MCF 10A (cell line): ENCODE measurements around the gene TBC1D3B. TPM values are rescaled to one million over a fixed set of nuclear protein-coding genes. Genes with fewer than 3 reads are reported as not detected.
"Not testable (repeated sequence)": the region's sequence is repeated elsewhere in the genome, so short reads cannot be mapped to it uniquely, and the experiment has no call there.

Experiments used
- BruUV-seq: library from RNA; stranded (reverse); fragments of 400-500 nt; replicated peaks from 2 replicates; lab custom pipeline; 2021; lab: Mats Ljungman, UMichigan
- CTCF ChIA-PET: fragments of 300-600 bp; sonication (Branson Sonifier 250); formaldehyde crosslinking; extraction: SDS; loops from one replicate; lab custom pipeline; 2021; ENCODE audit warnings: antibody characterized with exemption, inconsistent platforms; lab: Yijun Ruan, JAX
- POLR2A ChIA-PET: fragments of 300-600, 350-650 bp; sonication (Branson Sonifier 250); formaldehyde crosslinking; extraction: SDS; loops from one replicate; lab custom pipeline; 2020; ENCODE audit warnings: antibody characterized with exemption, inconsistent platforms; lab: Yijun Ruan, JAX
- DNase-seq: peaks from one replicate; pipeline ENCODE4 v3.0.0-alpha.2; 2018; ENCODE audit not compliant: unreplicated experiment
- H3K27ac Mint-ChIP-seq: one replicate; pipeline ENCODE4 v1.8.0; 2022; ENCODE audit warnings: mild to moderate bottlenecking, low read depth, mixed read lengths; ENCODE audit not compliant: unreplicated experiment
- H3K27me3 Mint-ChIP-seq: one replicate; pipeline ENCODE4 v1.8.0; 2022; ENCODE audit warnings: mixed read lengths; ENCODE audit not compliant: insufficient read depth, unreplicated experiment
- H3K36me3 Mint-ChIP-seq: one replicate; pipeline ENCODE4 v1.8.0; 2022; ENCODE audit warnings: mild to moderate bottlenecking, moderate library complexity, mixed read lengths; ENCODE audit not compliant: insufficient read depth, unreplicated experiment
- H3K4me1 Mint-ChIP-seq: one replicate; pipeline ENCODE4 v1.8.0; 2022; ENCODE audit warnings: mixed read lengths; ENCODE audit not compliant: insufficient read depth, unreplicated experiment
- H3K4me3 Mint-ChIP-seq: one replicate; pipeline ENCODE4 v1.8.0; 2022; ENCODE audit warnings: mild to moderate bottlenecking, moderate library complexity, mixed read lengths; ENCODE audit not compliant: unreplicated experiment
- H3K9me3 Mint-ChIP-seq: one replicate; pipeline ENCODE4 v1.8.0; 2022; ENCODE audit warnings: mixed read lengths; ENCODE audit not compliant: unreplicated experiment
- intact Hi-C: fragments of 100-400 bp; cut with micrococcal nuclease; formaldehyde crosslinking; loops from 2 replicates; pipeline ENCODE4 v1.14.1; 2022
- total RNA-seq: library from RNA; stranded (reverse); gene quantifications from 2 replicates; pipeline ENCODE4 v1.2.3, GENCODE V29; 2022
- TF ChIP-seq, protein P1 (sequence below): fragments of 200-600 bp; IDR thresholded peaks from one replicate; pipeline ENCODE4 v1.8.0; 2022; ENCODE audit warnings: antibody characterized with exemption, mild to moderate bottlenecking; ENCODE audit not compliant: unreplicated experiment

TBC1D3B gene
- total RNA-seq, 1 experiment from 2014 or later = 12.5 TPM

DNA sequence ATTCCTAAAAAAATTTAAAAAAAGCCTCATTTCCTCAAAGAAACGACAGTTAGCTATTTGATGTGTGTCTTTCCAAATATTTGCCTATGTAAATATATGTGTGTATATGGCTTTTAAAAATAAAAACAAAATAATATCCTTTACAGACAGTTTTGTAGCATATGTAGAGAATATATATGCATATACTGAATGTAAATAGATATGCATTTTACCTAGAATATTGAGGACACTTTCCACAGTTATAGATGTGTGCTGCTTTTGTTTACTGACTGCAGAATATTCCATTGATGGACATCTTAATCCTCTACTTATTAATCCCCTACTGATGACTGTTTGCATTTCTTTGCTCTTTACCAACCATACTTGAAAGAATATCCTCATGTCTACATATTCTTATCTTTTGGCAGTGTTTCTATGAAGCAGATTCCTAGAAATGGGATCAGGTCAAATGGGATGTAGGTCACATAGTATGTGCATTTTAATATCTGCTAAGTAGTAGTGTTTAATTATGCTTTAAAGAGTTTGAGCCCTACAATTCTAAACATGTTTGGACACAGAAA, 16.9 kb upstream of the TBC1D3B start:
- Mint-ChIP-seq H3K4me1 (no peaks in the 10 kb centered on the region), H3K4me3 (no peak overlapping the region), H3K9me3 (no peaks in the 10 kb centered on the region), H3K27me3 (peaks cover 7% of the 10 kb centered on the region), H3K27ac (no peak overlapping the region), H3K36me3 (no peaks in the 10 kb centered on the region)
- ChIA-PET POLR2A (no interaction called here), CTCF (interaction anchor here (0.6 to 1.4 kb wide), 4 partner anchors 43 to 279 kb away, joined by 3 read pairs; no protein-coding TSS in a partner anchor)
- intact Hi-C loops = no loop called here
- DNase-seq = no peak
- TF ChIP-seq, protein P1, sequence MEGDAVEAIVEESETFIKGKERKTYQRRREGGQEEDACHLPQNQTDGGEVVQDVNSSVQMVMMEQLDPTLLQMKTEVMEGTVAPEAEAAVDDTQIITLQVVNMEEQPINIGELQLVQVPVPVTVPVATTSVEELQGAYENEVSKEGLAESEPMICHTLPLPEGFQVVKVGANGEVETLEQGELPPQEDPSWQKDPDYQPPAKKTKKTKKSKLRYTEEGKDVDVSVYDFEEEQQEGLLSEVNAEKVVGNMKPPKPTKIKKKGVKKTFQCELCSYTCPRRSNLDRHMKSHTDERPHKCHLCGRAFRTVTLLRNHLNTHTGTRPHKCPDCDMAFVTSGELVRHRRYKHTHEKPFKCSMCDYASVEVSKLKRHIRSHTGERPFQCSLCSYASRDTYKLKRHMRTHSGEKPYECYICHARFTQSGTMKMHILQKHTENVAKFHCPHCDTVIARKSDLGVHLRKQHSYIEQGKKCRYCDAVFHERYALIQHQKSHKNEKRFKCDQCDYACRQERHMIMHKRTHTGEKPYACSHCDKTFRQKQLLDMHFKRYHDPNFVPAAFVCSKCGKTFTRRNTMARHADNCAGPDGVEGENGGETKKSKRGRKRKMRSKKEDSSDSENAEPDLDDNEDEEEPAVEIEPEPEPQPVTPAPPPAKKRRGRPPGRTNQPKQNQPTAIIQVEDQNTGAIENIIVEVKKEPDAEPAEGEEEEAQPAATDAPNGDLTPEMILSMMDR = no peak
- no TSS peak for BruUV-seq

DNA sequence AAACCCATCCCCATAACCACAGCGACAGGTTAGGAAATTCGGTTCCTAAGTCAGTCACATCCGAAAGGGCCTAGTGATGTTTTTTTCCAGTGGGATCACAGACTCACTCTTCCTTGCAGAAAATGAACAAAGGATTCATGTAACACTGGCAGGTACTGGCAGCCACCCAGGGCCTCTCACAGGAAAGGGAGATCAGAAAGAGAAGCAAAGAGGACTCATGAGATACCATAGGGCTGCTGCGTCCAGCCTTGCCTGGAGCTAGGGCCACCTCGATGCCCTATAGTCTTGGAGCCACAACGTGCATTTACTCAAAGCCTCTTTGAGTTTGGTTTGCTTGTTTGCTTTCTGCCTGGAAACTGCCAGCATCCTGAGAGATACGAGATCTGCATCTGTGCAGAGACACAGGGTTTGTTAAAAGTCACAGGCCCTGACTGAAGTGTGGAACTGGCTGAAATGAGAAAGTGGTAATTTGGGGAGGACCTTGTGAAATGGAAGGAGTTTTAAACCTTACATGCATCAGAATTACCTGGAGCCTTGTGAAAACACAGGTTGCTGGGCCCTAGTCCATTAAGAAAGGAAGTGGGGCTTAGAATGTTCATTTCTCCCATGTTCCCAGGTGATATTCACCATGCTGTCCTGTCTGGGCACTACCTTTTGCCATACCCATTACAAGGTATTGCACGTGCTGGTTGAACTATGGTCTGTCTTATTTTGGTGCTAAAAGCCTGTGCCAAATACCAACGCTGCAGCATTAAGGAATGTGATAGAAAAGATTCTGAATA, 14.3 kb upstream of the TBC1D3B start:
- intact Hi-C loops, POLR2A ChIA-PET, BruUV-seq, DNase-seq, H3K9me3 Mint-ChIP-seq, H3K4me3 Mint-ChIP-seq, H3K4me1 Mint-ChIP-seq, H3K27ac Mint-ChIP-seq, H3K36me3 Mint-ChIP-seq: not testable (repeated sequence)
- CTCF ChIA-PET = interaction anchor here (1.4 kb wide), 1 partner anchor 42 kb away, joined by 8 read pairs; no protein-coding TSS in a partner anchor
- peaks cover 28% of the 10 kb centered on the region for H3K27me3 Mint-ChIP-seq

DNA sequence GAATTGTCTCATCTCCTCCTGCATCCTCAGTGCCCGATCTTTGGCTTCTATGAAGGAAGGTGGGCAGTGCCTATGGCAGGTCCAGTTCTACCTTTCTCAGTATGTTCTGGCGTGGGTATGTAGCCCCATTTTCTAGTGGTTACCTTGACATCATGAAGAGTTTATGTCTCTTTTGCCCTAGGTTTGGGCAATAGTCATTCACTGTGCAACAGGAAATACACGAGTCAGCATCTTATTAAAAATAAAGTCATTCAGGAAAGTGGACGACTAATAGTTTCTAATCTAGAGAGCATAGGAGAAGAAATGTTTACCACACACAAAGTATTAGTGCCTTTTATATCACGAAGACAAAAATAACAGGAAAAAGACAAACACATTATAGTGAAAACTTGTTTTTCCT, 13.6 kb upstream of the TBC1D3B start:
- H3K9me3 Mint-ChIP-seq, H3K4me1 Mint-ChIP-seq, BruUV-seq, H3K4me3 Mint-ChIP-seq, H3K27ac Mint-ChIP-seq, H3K36me3 Mint-ChIP-seq, CTCF ChIA-PET, POLR2A ChIA-PET, DNase-seq: not testable (repeated sequence)
- intact Hi-C loops = loop anchor here (10.0 kb wide), 1 partner anchor 75 kb away; no protein-coding TSS in a partner anchor
- peaks cover 36% of the 10 kb centered on the region for H3K27me3 Mint-ChIP-seq

DNA sequence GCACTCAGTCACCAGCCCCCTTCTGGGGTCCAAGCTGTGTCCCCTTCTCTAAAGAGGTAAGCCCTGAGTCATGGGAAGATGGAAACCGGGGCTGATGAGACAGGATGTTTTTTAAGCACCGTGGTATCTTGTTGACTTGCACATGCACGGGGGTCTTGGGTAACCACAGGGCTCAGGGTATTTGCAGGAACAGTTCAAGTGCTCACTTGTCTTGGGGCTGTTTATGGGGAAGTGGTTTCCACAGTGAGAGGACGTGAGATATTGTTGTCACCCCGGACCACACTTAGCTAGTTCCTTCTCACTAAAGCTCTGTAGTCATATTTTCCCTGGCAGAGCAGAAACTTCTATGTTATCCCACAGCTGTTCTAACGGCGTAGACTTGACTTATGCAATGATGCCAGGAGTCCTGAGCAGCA, 12.5 kb upstream of the TBC1D3B start:
- ChIA-PET POLR2A (no interaction called here), CTCF (no interaction called here)
- DNase-seq = no peak
- H3K36me3 Mint-ChIP-seq = no peaks in the 10 kb centered on the region
- no peaks in the 10 kb centered on the region for H3K4me1 Mint-ChIP-seq
- H3K4me3 Mint-ChIP-seq = no peak overlapping the region
- BruUV-seq = no TSS peak
- intact Hi-C loops = loop anchor here (10.0 kb wide), 1 partner anchor 74 kb away; no protein-coding TSS in a partner anchor
- no peak overlapping the region for H3K27ac Mint-ChIP-seq
- H3K9me3 Mint-ChIP-seq = no peaks in the 10 kb centered on the region
- TF ChIP-seq, protein P1 = no peak
- H3K27me3 Mint-ChIP-seq = peaks cover 41% of the 10 kb centered on the region

DNA sequence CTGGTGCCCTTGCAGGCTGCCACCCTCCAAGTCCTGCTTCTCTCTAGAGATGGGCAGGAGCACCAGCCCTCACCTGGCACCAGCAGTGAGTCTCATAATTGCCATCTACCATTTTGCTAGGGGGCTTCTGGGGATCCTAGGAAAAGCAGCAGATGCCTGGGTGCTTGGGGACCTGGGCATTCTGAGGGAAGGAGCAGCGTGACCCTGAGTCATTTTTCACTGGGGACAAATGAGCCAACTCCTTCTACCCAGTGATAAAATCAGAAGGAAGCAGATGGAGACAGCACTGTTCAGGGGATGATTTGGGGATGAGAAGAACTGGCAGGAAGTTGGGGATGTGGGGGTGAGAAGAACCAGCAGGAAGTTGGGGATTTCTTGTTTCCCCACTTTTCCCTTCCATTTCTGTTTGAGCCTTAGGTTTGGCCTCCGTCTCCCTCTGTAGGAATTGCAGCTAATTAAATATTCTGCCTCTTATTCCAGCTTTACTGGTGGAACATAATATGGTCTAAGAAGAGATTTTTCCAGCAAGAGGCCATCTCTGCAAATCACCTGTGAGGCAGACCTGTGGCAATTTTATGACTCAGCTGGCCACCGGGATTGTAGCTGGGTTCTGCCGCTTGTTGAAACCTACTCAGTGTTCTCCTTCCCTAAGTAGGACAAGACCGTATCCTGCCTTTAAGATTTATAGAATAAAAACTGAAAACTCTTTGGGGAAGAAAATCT, 11.7 kb upstream of the TBC1D3B start:
- peaks cover 41% of the 10 kb centered on the region for H3K27me3 Mint-ChIP-seq
- POLR2A ChIA-PET, DNase-seq, H3K27ac Mint-ChIP-seq, H3K9me3 Mint-ChIP-seq, CTCF ChIA-PET, H3K4me1 Mint-ChIP-seq, BruUV-seq, H3K36me3 Mint-ChIP-seq, H3K4me3 Mint-ChIP-seq: not testable (repeated sequence)
- intact Hi-C loops = loop anchor here (10.0 kb wide), 1 partner anchor 73 kb away; no protein-coding TSS in a partner anchor

DNA sequence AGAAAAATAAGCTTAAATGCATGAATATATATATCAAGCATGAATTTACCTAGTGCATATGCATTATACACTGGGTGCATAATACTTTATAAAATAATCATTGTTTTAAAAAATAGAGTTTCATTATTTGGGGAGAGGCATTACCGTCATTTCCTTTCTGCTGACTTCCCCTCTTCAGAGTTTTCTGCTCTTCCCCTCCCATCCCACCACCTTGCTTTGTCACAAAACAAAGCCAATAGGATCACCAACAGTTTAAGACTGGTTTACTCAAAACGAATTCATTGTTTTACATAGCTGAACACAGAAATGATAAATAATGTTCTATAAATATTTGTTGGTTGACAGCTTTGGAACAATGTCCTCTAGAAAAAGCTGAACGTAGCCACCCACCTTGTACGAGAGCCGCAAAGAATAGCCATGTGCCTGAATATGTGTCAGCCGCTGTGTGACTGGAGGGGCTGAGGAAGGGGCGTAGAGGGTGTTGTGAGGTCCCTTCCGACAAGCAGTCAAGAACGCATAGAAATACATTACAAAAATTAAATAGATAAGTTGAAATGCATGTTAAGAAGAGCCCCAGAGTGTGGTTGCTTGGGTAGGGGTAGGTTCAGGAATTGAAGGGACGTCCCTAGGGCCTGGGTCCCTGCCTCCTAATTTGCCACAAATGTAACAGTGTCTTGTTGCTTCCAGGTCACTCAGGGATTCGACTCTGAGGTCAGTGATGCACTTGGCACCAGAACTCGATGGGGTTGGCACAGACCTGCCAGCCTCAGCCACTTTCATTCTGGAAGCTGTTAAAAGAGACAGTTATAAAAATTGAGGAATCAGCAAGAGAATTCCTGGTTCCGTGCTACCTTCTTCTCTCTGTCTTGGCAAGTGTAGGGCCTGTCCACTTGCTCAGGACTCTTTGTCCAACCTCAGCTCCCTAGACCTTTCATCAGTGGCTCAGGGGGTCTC, 10.7 kb upstream of the TBC1D3B start:
- H3K9me3 Mint-ChIP-seq, H3K27ac Mint-ChIP-seq, H3K4me1 Mint-ChIP-seq, DNase-seq, H3K4me3 Mint-ChIP-seq, BruUV-seq, H3K36me3 Mint-ChIP-seq, POLR2A ChIA-PET, CTCF ChIA-PET: not testable (repeated sequence)
- intact Hi-C loops = loop anchor here (10.0 kb wide), 1 partner anchor 72 kb away; no protein-coding TSS in a partner anchor
- H3K27me3 Mint-ChIP-seq = peaks cover 45% of the 10 kb centered on the region
